GM19463 (cell line): ENCODE data around the gene TICRR.
"Not testable (repeated sequence)": the region's sequence is repeated elsewhere in the genome, so short reads cannot be mapped to it uniquely, and the experiment has no call there.

Experiments
- ATAC-seq: cut with Tn5 transposase; IDR thresholded peaks from one replicate; pipeline ENCODE4 v1.9.1; 2021; ENCODE audit warnings: mild to moderate bottlenecking, moderate library complexity; ENCODE audit not compliant: unreplicated experiment

The TICRR gene

DNA sequence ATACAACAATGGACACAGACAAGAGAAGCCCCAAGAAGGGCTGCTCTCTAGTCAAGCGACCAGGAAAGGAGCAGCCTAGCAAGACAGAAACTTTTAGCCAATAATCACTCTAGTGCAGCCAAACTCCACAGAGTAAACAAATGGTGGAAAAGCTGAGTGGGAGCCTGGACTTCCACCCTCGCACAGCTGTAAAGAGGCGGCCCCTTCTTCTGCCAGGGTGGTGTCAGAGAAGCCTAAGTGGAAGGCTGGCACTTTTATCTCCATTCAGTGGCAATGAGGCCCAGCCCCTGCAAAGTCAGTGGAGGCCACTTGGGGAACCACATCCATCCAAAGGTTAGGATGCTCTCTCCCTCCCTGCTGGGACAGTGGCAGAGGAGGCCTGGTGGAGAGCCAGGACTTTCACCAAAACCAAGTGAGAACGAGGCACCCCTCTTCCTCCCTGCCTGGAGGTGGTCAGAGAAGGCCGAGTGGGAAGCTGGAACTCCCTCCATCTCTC, 15.5 kb upstream of the TICRR start:
- ATAC-seq = no peak

DNA sequence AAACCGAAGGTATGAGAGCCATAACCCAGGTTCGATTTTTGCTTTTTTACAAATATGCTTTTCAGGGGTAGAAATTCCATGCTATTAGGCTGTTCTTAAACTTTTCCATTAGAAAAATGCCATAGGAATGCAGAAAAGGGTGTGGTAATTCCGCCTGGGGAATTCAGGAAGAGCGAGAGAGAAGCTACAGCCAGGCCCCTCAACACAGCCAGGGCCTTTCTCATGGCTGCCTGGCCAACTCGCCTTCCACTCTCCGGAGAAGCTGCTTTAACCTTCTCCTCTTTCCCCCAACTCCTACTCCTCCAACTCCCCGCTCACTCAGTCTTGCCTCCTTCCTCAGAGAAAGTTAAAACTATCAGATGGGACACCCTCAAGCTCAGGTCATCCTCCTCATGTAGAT, 9.1 kb upstream of the TICRR start:
- ATAC-seq = no peak

DNA sequence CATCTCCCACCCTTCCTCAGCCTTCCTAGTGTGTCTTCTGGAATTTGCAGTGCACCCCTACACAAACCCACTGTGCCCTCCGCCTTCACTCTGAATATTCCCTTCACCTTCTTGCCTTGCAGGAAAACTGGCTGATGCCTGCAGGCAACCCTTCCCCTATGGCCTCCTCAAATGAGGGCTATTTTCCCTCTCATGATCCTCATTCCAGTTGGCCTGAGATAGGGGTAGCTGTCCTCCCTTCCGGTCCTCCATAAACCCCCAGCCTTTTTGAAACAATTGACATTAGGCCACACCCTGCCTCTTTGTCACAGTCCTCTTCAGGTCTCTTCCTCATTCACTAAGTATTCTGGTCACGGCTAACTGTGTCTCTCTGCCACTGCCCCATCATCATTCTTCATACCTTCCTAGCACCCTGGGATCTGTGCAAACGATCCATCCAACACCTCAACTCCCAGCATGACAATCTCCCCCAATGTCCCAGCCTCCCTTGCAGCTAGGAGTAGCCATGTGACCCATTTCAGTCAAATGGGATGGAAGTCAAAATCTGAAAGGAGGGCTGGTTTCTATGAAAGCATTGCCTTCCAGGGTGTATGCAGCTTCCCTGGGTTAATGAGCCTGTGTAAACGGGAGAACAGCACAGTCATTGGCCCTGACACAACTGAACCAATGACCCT, 8.5 kb upstream of the TICRR start:
- no peak for ATAC-seq

DNA sequence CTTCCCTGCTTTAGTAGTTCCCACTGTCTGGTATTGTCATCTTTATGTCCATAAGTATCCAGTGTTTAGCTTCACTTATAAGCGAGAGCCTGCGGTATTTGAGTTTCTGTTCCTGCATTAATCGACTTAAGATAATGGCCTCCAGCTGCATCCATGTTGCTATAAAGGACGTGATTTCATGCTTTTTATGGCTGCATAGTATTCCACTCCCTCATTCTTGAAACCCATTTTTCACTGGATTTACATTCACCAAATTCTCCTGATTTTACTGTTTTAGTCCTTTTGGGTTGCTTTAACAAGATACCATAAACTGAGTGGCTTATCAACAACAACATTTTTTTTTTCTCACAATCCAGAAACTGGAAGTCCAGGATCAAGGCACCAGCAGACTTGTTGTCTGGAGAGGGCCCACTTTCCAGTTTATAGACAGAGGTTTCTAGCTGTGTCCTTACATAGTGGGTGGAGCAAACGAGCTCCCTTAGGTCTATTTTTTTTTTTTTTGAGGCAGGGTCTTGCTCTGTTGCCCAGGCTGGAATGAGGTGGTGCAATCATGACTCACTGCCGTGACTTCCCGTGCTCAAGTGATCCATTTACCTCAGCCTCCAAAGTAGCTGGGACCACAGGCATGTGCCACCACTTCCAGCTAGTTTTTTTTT, 6.1 kb upstream of the TICRR start:
- ATAC-seq = no peak

DNA sequence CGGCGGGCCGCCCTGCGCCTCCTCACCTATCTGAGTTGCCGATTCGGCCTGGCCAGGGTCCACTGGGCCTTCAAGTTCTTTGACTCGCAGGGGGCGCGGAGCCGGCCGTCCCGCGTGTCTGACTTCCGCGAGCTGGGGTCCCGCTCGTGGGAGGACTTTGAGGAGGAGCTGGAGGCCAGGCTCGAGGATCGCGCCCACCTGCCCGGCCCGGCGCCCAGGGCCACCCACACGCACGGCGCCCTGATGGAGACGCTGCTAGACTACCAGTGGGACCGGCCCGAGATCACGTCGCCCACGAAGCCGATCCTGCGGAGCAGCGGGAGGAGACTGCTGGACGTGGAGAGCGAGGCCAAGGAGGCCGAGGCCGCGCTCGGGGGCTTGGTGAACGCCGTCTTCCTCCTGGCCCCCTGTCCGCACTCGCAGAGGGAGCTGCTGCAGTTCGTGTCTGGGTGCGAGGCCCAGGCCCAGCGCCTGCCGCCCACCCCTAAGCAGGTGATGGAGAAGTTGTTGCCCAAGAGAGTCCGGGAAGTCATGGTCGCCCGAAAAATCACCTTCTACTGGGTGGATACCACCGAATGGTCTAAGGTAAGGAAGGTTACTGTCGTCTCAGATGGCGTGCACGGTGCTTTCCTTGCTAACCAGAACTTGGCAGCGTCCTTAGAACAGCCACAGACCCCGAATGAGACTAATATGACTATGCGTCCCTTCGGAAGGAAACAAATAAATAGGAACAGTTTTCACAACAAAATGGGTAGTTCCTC, 567 bp downstream of the TICRR start:
- ATAC-seq = peak; percentile 12

DNA sequence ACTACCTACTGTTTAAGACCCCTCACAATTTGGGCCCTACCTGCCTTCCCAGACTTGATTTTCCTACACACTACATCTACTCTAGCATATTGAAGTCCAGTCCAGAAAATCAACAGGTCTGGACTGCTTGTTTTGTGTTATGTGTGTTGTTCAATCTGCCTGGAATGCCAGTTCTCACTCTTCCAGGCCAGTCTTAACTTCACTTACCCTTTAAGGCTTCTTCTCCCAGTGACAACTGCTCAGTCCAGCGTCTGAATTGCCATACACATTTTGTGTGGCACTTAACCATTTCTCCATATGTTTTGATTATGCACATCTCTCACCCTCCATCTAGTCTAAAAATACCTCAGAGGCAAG, 1.1 kb downstream of the TICRR start:
- no peak for ATAC-seq

DNA sequence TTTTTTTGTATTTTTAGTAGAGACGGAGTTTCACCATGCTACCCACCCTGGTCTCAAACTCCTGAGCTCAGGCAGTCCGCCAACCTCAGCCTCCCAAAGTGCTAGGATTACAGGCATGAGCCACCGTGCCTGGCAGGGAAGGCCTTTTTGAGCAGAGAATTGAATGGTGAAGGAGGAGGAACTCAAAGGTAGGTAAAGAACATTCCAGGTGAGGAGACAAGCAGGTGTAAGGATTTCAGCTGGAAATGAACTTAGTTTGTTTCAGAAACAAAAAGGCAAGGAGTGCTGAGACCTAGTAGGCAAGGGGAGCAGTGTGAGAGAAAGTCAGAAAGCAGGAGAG, 2.5 kb downstream of the TICRR start:
- no peak for ATAC-seq

DNA sequence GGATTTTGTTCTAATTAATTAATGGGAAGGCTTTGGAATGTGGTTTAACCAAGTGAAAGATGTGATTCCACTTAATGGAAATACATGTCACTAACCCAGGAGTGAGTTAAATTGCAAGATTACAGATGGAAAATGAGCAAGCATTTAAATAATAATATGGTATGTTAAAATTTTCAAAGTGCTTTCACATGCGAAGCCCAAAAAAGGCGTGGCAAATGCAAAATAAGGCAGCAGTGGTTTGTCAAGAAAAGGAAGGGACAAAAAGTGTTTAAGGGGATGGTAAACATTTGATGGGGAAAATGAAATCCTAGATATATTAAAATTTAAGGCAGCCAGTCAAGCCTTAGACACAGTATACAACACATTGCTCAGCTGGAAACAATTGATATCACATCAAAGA, 2.9 kb downstream of the TICRR start:
- ATAC-seq = no peak

DNA sequence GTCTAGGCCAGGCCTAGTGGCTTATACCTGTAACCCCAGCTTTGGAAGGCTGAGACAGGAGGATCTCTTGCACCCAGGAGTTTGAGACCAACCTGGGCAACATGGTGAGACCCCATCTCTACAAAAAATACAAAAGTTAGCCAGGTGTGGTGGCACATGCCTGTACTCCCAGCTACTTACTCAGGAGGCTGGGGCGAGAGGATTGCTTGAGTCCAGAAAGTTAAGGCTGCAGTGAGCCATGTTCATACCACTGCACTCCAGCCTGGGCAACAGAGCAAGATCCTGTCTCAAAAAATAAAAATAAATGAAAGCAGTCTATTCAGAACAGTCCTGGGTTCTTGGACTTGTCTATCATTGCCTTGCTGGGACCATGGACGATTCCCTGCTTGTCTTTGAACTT, 5.5 kb downstream of the TICRR start:
- ATAC-seq = not testable (repeated sequence)

DNA sequence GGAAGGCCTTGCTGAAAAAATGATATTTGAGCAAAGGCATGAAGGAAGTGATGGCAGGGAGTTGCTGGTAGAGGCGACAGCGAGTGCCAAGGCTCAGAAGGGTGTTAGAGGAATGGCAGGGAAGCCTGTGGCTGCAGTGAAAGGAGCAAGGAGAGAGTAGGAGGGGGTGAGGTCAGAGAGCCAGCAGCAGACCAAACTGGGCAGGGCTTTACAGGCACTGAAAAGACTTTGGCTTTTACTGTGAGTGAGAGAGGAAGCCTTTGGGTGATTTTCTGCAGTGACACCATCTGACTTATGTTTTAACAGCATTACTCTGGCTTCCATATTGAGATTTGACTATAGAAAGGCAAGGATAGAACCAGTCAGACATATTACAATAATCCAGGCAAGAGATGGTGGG, 11.4 kb downstream of the TICRR start:
- ATAC-seq = no peak

DNA sequence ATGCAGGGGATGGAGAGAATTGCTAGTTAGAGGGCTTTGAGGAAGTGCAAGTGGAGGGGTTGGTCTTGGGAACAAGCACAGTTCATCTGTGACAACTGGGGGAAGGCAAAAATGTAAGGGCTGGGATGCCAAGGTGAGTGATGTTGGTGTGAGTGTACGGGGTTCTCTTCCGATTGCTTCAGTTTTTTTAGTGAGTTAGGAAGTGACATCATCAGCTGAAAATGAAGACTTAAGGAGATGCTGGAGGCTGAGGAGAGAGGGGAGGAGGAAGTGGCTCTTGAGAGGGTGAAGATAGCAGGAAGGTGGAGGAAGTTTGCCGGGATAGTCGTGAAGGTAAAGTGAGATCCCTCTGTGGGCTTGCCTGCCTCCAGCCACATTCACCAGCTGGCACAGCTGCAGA, 12.7 kb downstream of the TICRR start:
- ATAC-seq = no peak

DNA sequence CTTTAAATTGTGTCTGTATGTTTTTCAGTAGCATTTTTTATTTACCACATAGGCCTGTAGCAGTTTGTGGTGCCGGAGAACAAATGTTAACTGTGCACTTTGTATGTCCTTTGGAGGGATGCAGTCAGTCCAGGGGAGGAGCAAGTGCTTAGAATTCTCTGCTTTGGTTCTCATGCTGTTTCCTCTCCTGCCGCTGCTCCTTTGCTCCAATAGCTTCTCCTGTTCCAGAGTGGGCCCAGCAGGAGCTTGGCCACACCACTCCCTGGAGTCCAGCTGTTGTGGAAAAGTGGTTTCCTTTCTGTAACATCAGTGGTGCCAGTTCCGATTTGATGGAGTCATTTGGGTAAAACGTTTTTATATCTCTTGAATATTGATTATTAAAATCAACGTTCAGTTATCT, 16.6 kb downstream of the TICRR start:
- no peak for ATAC-seq

DNA sequence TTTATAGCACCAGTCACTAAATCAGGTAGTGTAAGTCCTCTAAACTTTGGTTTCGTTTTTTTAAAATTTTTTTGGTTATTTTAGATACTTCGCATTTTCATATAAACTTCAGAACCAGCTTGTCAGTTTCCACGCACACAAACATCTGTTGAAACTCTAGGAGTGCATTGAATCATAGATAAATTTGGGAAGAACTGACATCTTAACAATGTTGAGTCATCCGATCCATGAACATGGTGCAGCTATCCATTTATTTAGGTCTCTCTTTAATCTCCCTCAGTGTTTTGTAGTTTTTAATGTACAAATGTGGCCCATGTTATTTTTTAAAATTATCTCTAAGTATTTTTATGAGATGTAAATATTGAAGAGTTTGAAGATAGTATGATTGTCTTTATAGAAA, 17.7 kb downstream of the TICRR start:
- ATAC-seq = no peak

DNA sequence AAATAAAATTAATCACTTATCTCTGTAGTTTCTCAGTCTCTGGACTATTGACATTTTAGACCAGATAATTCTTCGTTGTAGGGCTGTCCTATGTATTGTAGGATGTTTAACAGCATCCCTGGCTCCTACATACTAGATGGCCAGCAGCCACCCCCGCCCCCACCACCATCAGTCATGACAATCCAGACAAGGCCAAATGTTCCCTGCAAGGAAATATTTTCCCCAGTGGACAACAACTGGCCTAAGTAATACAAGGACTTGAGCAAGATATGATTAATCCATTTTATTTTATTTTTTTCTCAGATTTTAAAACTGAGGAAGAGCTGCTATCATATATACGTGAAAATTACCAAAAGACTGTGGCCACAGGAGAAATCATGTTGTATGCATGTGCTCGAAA, 23.8 kb downstream of the TICRR start:
- ATAC-seq = no peak

DNA sequence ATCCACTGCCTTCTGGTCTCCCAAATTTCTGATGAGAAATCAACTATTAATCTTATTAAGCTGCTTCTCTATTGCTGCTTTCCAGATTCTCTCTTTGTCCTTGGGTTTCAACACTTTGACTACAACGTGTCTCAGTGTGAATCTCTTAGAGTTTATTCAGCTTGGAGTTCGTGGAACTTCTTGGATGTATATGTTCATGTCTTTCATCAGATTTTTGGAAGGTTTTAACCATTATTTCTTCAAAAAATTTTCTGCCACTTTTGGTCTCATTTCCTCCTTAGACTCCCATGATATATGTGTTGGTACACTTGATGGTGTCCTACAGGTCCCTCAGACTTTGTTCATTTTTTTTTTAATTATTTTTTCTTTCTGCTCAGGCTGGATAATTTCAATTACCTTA, 36.0 kb downstream of the TICRR start:
- ATAC-seq = no peak

DNA sequence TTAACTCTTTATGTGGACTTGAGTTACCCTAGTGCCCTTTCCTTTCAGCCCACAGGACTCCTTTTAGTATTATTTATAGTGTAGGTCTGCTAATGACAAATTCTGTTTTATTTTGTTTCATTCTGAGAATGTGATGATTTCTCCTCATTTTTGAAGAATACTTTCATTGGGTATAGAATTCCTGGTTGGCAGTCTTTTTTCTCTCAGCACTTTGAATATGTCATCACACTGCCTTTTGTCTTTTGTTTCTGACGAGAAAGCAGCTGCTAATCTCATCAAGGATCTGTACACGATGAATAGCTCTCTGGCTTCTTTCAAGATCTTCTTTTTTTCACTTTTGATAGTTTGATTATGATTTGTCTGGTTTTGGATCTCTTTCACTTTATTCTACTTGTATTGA, 37.8 kb downstream of the TICRR start:
- ATAC-seq = no peak

DNA sequence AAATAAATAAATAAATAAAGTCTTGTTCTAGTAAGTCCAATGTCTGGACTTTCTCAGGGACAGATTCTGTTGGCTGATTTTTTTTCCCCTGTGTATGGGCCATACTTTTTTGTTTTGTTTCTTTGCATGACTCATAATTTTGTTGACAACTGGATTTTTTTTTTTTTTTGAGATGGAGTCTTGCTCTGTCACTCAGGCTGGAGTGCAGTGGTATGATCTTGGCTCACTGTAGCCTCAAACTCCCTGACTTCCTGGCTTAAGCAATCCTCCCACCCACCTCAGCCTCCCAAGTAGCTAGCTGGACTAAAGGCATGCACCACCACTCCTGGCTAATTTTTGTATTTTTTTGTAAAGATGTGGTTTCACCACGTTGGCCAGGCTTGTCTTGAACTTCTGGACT, 38.9 kb downstream of the TICRR start:
- no peak for ATAC-seq

DNA sequence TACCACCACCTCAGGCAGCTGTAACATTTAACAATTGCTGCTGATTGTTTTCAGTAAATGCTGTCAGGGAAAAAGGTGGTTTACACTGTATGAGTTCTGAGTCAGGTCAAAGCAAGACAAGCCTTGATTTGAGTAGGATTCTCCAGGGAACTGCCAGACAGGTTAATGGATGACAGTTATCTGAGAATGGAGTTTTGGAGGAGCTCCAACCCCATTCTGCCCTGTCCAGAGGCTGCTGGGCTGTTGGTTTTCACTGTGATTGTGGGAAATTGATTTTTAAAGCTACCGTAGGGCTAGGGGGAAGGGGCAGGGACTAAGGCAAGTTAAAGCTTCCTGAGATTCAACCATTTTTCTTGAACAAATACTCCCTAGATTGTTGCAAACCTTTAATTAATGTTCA, 39.9 kb downstream of the TICRR start:
- ATAC-seq = no peak

DNA sequence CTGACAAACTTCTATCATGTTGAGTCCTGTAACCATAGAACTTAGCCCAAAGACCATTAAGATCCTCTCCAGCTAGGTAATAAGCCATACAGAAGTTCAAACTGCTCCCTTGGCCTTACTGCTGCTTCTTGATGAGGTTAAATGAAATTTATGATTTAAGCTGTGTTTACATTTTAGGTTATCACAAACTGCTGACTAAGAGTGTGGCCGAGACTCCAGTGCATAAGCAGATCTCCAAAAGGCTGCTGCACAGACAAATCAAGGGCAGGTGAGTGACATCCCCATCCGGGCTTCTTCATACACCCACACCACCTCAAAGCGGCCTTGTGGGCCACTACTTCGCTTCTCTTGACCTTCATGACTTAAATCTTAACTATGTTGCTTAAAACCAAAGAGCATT, 41.0 kb downstream of the TICRR start:
- no peak for ATAC-seq

DNA sequence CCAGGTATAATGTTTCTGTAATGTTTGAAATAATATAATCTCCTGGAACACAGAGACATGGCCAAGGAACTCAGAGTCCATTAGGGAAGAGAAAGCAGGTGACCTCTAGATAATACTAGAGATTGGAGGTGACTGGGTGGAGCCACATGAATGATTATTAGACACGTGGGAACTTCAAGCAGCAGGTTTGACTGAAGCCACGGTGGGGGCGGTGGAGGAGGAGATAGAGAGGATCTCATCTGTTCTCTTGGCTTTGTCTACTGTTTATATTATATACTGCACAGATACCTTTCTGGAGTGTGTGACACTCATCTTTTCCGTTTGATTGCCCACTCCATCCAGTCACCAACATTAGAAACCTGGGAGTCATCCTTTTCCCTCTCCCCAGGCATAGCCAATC, 46.3 kb downstream of the TICRR start:
- ATAC-seq = no peak

DNA sequence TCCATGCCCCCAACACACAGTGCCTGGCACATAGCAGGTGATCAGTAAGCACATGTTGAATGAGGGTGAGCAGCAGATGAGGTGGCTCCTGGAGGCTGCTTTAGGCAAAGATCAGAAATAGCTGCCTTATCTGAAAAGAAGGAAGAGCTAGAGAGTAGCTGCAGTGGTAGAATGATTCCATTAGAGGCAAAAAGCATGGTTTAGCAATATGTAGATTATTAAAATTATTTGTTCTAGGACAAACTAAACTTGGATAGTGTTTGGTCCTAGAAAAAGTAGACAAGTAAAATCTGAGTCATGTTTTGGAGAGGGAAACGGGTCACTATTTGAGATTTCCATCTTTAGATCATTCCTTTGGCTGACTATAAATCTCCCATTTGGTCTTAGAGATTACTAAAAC, 47.9 kb downstream of the TICRR start:
- no peak for ATAC-seq

DNA sequence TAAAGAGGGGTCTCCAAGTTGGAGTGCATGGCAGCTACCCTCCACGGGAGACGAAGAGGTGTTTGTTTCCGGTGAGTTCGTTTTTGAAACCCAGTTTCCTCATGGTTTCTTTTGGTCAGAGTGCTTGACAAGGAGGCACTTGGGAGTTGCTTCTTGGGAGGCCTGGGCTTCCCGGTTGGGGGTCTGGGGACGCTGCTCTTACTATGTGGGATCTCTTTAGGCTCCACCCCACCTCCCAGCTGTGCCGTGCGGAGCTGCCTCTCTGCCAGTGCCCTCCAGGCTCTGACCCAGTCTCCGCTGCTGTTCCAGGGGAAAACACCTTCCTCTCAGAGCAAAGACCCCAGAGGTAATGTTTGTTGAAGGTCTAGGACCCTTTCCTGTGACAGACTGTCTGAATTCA, 50.4 kb downstream of the TICRR start:
- no peak for ATAC-seq
